ENCODE measurements around the gene NUDT8. TPM values are rescaled to one million over a fixed set of nuclear protein-coding genes. Genes with fewer than 3 reads are reported as not detected.

Gene NUDT8
- total and polyA plus RNA-seq, 9 of the 15 experiments (the other 6 are each of a cell fraction or from before 2014, with no cell fraction given) = 0.23 to 27.8 (median 5.0) TPM

GRCh38 chr11:67615728-67616430 lies 13.9 kb downstream of the NUDT8 start:
- FAIRE-seq = no peak
- ChIA-PET POLR2A (interaction anchor here (0.6 kb wide), 1 partner anchor 17 kb away, joined by 3 read pairs; no protein-coding TSS in a partner anchor), CTCF (ENCODE audit: low intra/inter-chr PET ratio) (no interaction called here)
- in situ Hi-C loops (cut with MboI) (no loop called here), intact Hi-C loops (cut with micrococcal nuclease) (no loop called here)
- DNase-seq (ENCODE audit: extremely low read depth in 1 of 4, low spot score in 3 of 4) = no peak
- H3K9me3 ChIP-seq (replicated peaks; ENCODE audit: control insufficient read depth, insufficient read depth, low read depth, low read length) = 0 out of 2 replicates have a peak, but pooled peaks cover 2% of the 10 kb centered on the region
- 72% methylated on average over 29 of the region's 34 CpGs for WGBS (ENCODE audit: insufficient coverage, low coverage, missing lambda C conversion rate)
- H2AFZ ChIP-seq (ENCODE audit: low read depth, low read length) = no peak overlapping the region
- no peak overlapping the region for H3K4me3 ChIP-seq
- ATAC-seq = no peak
- peak overlapping the region in 1 of 2 experiments; percentile 28; a peak in 1 of 4 replicates for H3K9ac ChIP-seq (ENCODE audit: insufficient read depth in 1 of 2, low read depth in 2 of 2, low read length in 2 of 2)
- H3K79me2 ChIP-seq (ENCODE audit: control insufficient read depth, insufficient read depth, low read length) = peaks cover 8% of the 10 kb centered on the region; the same call in 2 of the 3 replicates
- no peak overlapping the region for H3K4me2 ChIP-seq (ENCODE audit: insufficient read depth, low read length)
- no peak overlapping the region for H3K27ac ChIP-seq (ENCODE audit: extremely low read depth, low read depth, low read length)
- H3K36me3 ChIP-seq (ENCODE audit: control insufficient read depth, insufficient read depth, low read length) = peaks cover 28% of the 10 kb centered on the region; the same call in 2 of the 3 replicates
- no peaks in the 10 kb centered on the region for H3K9me1 ChIP-seq (ENCODE audit: control insufficient read depth, insufficient read depth, low read length)
- H4K20me1 ChIP-seq (replicated peaks; ENCODE audit: control insufficient read depth, insufficient read depth, low read length) = no peaks in the 10 kb centered on the region
- H3K27me3 ChIP-seq (ENCODE audit: control insufficient read depth in 2 of 2, insufficient read depth in 2 of 2, low read length in 2 of 2) = no peaks in the 10 kb centered on the region
- peaks cover 9 to 62% of the 10 kb centered on the region in 2 experiments; a peak in 4 of 5 replicates for H3K4me1 ChIP-seq (replicated peaks in 1 of 2; ENCODE audit: control insufficient read depth in 2 of 2, insufficient read depth in 2 of 2, low read length in 2 of 2)
- no TSS peak for BruUV-seq (replicated peaks)
- TF ChIP-seq ZBTB26 (CRISPR knock-in tag; IDR thresholded peaks at IDR 0.05) = no peak
- no peak for TF ChIP-seq MYC (IDR thresholded peaks at IDR 0.05; ENCODE audit: low read depth, low read length)
- TF ChIP-seq MYC (CRISPR knock-in tag; IDR thresholded peaks at IDR 0.05; ENCODE audit: borderline replicate concordance, low read depth) = no peak
- TF ChIP-seq ZNF717 (CRISPR knock-in tag; IDR thresholded peaks at IDR 0.05) = no peak
- no peak for TF ChIP-seq CREB3L1 (IDR thresholded peaks at IDR 0.05; ENCODE audit: borderline replicate concordance, low read depth)
- TF ChIP-seq RBFOX2 (IDR thresholded peaks at IDR 0.05; ENCODE audit: low read depth, low read length) = peak; percentile 11; the same call in 1 of the 2 replicates
- no peak for TF ChIP-seq ZBTB9 (CRISPR knock-in tag; IDR thresholded peaks at IDR 0.05)
- TF ChIP-seq NFE2 (IDR thresholded peaks at IDR 0.05; ENCODE audit: low read depth) = no peak
- no peak for TF ChIP-seq HNRNPK (IDR thresholded peaks at IDR 0.05; ENCODE audit: low read depth, low read length, poor library complexity, severe bottlenecking)

Data from K562 (cell line).